Measurements from ENCODE around the gene IGSF9.

DNA sequence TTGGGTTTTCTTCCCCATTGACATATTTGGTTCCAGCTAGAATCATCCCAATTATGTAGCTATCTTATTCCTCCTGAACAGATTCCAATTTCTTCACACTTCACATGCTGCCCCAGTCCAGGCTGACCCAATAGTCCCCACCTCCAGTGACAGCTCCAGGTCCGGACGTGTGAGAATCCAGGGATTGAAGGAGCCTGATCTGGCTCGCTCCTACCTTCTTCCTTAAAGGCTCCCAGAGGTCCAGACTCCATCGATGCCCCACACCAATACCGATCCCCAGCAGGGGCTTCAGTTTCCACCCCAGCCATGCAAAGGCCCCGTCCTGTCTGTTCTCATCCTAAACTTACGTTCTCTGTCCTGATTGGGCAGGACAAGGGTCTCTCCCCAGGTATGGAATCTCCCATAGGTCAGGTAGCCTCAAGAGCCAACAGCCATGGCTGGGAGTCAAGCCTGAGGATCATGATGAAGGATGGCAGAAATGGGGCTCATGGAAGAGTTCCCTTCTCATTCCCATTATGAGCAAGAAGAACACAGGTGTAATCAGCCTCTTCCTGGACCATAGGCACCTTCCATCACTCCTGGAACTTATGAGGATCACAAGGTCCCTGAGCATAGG lies 29.0 kb upstream of the IGSF9 start:
- TF ChIP-seq EZH2 (IDR thresholded peaks at IDR 0.05) (no peak), POLR2AphosphoS5 (IDR thresholded peaks at IDR 0.05; ENCODE audit: borderline replicate concordance, low read depth, low read length) (no peak)
